Ishikawa (cell line): ENCODE measurements around the gene C3orf18.

Source experiments
- CEBPB ChIP-seq: IDR thresholded peaks from 2 replicates; pipeline ENCODE4 v1.6.1; 2012
- CREB1 ChIP-seq: IDR thresholded peaks from 2 replicates; pipeline ENCODE4 v1.6.1; 2012; ENCODE audit warnings: low read depth
- EGR1 ChIP-seq: IDR thresholded peaks from 2 replicates; pipeline ENCODE4 v1.6.1; 2012
- EP300 ChIP-seq: IDR thresholded peaks from 2 replicates; pipeline ENCODE4 v1.6.1; 2012; ENCODE audit warnings: borderline replicate concordance
- FOXM1 ChIP-seq: IDR thresholded peaks from 2 replicates; pipeline ENCODE4 v1.6.1; 2012; ENCODE audit warnings: low read depth, borderline replicate concordance
- MAX ChIP-seq: IDR thresholded peaks from 2 replicates; pipeline ENCODE4 v1.6.1; 2012
- NFIC ChIP-seq: IDR thresholded peaks from 2 replicates; pipeline ENCODE4 v1.6.1; 2012
- RAD21 ChIP-seq: IDR thresholded peaks from 2 replicates; pipeline ENCODE4 v1.6.1; 2012; ENCODE audit warnings: low read depth
- REST ChIP-seq: IDR thresholded peaks from 2 replicates; pipeline ENCODE4 v1.6.1; 2012; ENCODE audit warnings: low read depth, mild to moderate bottlenecking
- TAF1 ChIP-seq: IDR thresholded peaks from 2 replicates; pipeline ENCODE4 v1.6.1; 2012; ENCODE audit warnings: low read depth, mild to moderate bottlenecking
- TCF12 ChIP-seq: IDR thresholded peaks from 2 replicates; pipeline ENCODE4 v1.6.1; 2012; ENCODE audit warnings: low read depth
- TEAD4 ChIP-seq: IDR thresholded peaks from 2 replicates; pipeline ENCODE4 v1.6.1; 2012
- USF1 ChIP-seq: IDR thresholded peaks from 2 replicates; pipeline ENCODE4 v1.6.1; 2012
- YY1 ChIP-seq: IDR thresholded peaks from 2 replicates; pipeline ENCODE4 v1.6.1; 2012; ENCODE audit warnings: low read depth
- ZBTB7A ChIP-seq: IDR thresholded peaks from 2 replicates; pipeline ENCODE4 v1.6.1; 2012; ENCODE audit warnings: low read depth

C3orf18 gene

DNA sequence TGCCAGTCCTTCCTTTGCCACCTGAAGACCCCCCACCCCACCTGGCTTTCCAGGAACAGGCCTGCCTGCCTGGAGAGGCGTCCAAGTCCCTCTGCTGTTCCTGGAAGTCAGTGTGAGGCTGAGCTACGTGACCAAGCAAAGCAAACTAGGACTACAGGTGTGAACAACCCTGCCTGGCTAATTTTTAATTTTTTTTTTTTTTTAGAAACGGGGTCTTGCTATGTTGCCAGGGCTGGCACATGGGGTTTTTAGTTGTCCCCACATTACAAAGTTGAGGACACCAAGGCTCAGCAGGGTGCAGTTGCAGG lies 19.2 kb upstream of the C3orf18 start:
- TF ChIP-seq EP300 (no peak), CEBPB (no peak), REST (no peak), FOXM1 (no peak), TEAD4 (no peak), NFIC (no peak), CREB1 (no peak), TAF1 (no peak), RAD21 (no peak), YY1 (no peak), MAX (no peak), TCF12 (no peak), ZBTB7A (no peak), USF1 (no peak), EGR1 (no peak)

GRCh38 chr3:50585919-50586762 lies 18.6 kb upstream of the C3orf18 start:
- no peak for TF ChIP-seq NFIC

GRCh38 chr3:50584391-50584790 lies 16.8 kb upstream of the C3orf18 start:
- TF ChIP-seq NFIC: no peak
- TF ChIP-seq MAX: no peak
- no peak for TF ChIP-seq CREB1
- TF ChIP-seq RAD21: no peak
- TF ChIP-seq TAF1: no peak
- TF ChIP-seq EGR1: no peak
- no peak for TF ChIP-seq CEBPB
- no peak for TF ChIP-seq YY1
- no peak for TF ChIP-seq TCF12
- no peak for TF ChIP-seq FOXM1
- TF ChIP-seq ZBTB7A: no peak
- TF ChIP-seq EP300: no peak
- no peak for TF ChIP-seq USF1
- TF ChIP-seq TEAD4: no peak
- TF ChIP-seq REST: no peak

DNA sequence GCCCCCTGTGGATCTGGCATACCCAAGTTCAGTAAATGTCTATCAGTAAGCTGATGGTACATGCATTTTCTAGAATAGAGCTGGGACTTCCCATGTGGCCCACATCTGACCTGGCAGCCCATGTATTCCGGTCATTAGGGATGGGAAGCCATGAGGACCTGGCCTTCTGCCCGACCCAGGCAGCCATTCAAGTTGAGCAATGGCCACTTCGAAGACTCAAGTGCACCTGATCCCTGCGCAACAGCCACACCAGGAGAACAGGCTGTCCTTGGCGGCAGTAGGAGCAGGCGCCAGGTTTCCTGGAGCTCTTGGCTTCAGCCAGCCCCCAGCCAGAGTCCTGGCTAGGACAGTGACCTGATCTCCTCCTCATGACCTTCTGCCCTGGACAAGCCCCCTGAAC lies 16.4 kb upstream of the C3orf18 start:
- TF ChIP-seq ZBTB7A (no peak), FOXM1 (no peak), USF1 (no peak), TCF12 (no peak), REST (no peak), EGR1 (no peak), CEBPB (no peak), TAF1 (no peak), CREB1 (no peak), MAX (no peak), NFIC (no peak), RAD21 (no peak), YY1 (no peak), TEAD4 (no peak), EP300 (no peak)
